Subcutaneous abdominal adipose tissue (tissue), 5 donors: ENCODE results near the gene MAGED4.
"Not testable (repeated sequence)": the region's sequence is repeated elsewhere in the genome, so short reads cannot be mapped to it uniquely, and the experiment has no call there.

Experiments used
- H3K27ac ChIP-seq: one replicate; pipeline ENCODE4 v1.7.0; 2013; ENCODE audit warnings: low read depth, mild to moderate bottlenecking, inconsistent platforms, low read length, moderate library complexity
- H3K27me3 ChIP-seq, 5 donors: one replicate each; pipeline ENCODE4 v1.7.0; 2013; ENCODE audit warnings: low read length in 5 of 5, inconsistent platforms in 1 of 5; ENCODE audit not compliant: control insufficient read depth in 5 of 5, insufficient read depth in 4 of 5
- H3K36me3 ChIP-seq, 5 donors: one replicate each; pipeline ENCODE4 v1.7.0; 2013; ENCODE audit warnings: low read length in 5 of 5; ENCODE audit not compliant: control insufficient read depth in 5 of 5, insufficient read depth in 5 of 5
- H3K4me1 ChIP-seq, 5 donors: one replicate each; pipeline ENCODE4 v1.7.0; 2013; ENCODE audit warnings: low read length in 5 of 5, mild to moderate bottlenecking in 3 of 5, moderate library complexity in 1 of 5; ENCODE audit not compliant: control insufficient read depth in 5 of 5, insufficient read depth in 5 of 5
- H3K4me3 ChIP-seq, 5 donors: one replicate each; pipeline ENCODE4 v1.7.0; 2013; ENCODE audit warnings: low read length in 5 of 5, low read depth in 1 of 5
- H3K9ac ChIP-seq, 5 donors: one replicate each; pipeline ENCODE4 v1.7.0; 2013; ENCODE audit warnings: low read length in 5 of 5, mild to moderate bottlenecking in 4 of 5, moderate library complexity in 3 of 5
- H3K9me3 ChIP-seq, 5 donors: one replicate each; pipeline ENCODE4 v1.7.0; 2013; ENCODE audit warnings: low read length in 5 of 5; ENCODE audit not compliant: control insufficient read depth in 5 of 5
- donor health status: healthy.
- donor health status: healthy.
- donor health status: healthy.
- donor health status: healthy.
- donor health status: healthy.

Gene MAGED4, protein sequence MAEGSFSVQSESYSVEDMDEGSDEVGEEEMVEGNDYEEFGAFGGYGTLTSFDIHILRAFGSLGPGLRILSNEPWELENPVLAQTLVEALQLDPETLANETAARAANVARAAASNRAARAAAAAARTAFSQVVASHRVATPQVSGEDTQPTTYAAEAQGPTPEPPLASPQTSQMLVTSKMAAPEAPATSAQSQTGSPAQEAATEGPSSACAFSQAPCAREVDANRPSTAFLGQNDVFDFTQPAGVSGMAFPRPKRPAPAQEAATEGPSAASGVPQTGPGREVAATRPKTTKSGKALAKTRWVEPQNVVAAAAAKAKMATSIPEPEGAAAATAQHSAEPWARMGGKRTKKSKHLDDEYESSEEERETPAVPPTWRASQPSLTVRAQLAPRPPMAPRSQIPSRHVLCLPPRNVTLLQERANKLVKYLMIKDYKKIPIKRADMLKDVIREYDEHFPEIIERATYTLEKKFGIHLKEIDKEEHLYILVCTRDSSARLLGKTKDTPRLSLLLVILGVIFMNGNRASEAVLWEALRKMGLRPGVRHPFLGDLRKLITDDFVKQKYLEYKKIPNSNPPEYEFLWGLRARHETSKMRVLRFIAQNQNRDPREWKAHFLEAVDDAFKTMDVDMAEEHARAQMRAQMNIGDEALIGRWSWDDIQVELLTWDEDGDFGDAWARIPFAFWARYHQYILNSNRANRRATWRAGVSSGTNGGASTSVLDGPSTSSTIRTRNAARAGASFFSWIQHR

DNA sequence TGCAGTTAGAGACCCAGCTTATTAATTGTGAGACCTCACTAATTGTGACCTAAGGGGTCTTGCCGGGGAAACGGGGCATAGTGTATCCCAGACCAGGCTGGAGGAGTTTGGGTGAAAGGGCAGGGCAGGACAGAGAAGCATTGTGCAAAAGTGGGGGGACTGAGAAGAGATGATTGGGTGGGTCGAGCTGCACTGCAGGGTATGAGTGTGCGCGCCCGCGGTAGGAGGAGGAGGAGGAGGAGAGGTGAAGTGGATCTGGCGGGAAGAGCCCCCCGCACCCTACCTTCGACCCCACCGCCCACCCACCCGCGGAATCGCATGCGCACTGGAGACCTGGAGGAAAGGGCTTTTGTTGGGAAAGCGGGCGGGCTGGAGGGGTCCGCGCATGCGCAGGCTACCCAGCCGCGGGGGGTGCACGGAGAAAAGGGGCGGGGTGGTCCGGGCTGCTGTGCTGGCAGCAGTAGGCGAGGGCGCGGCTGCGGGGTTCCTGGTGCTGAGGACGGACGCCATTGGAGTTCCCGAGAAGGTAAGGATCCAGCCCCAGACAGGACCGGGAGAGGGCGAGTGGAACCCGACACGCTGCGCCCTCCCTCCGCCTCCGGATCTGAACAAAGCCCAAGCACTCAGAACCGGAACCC is at the start of gene MAGED4:
MAGED4 (plus strand) TSS at position 449 of the 638 bp plus-strand sequence. CDS start 1,035 bp downstream, outside the sequence.
- not testable (repeated sequence) for H3K36me3 ChIP-seq, H3K27ac ChIP-seq, H3K9me3 ChIP-seq, H3K9ac ChIP-seq, H3K4me3 ChIP-seq, H3K27me3 ChIP-seq, H3K4me1 ChIP-seq

DNA sequence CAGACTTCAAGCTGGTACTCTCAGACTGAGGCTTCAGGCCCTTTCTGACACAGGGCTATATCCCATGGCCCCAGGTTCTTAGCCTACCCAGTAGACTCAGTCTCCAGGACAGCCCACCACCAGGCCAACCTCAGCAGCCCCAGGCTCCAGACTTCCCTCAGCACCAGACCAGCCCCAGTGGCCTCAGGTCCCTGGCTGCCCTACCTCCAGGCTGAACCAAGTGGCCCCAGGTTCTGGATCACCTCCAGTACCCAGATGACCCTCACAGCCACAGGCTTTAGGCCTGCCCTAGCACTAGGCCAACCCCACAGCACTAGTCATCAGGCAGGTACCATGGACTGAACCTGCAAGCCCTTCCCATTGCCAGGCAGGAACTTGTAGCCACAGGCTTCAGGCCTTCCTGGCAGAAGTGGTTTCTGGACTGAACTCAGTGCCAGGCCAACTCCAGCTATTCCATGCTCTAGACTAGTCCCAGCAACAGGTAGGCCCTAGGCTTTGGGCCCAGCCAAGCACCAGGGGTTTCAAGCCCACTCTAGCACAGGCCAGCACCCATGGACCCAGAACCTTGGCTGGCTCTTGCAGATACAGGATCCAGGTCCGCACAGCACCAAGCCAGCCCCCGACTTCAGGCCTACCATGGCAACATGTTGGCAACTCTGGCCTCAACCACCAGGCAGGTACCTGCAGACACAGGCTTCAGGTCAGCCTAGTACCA is 45.7 kb upstream of the MAGED4 start:
- H3K36me3 ChIP-seq = no peaks in the 10 kb centered on the region
- no peak overlapping the region for H3K27ac ChIP-seq
- peaks cover 0 to 17% (median 9%) of the 10 kb centered on the region in 5 donors for H3K27me3 ChIP-seq
- H3K4me3 ChIP-seq = no peak overlapping the region
- H3K4me1 ChIP-seq = no peaks in the 10 kb centered on the region
- no peaks in the 10 kb centered on the region for H3K9me3 ChIP-seq
- H3K9ac ChIP-seq = no peak overlapping the region

DNA sequence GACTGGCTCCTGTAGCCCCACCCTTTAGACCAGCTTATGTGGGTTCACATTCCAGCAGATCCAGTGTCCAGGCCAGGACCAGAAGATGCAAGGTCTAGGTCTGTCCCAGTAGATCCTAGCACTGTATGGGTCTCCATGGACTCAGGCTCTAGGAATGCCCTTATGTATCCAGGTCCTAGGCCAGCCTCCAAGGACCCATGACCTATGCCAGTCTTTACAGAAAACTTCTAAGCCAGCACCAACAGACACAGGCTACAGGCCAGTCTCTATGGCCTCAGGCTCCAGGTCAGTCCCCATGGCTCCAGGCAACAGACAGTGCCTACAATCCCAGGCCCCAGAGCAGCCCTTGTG is 45.2 kb upstream of the MAGED4 start:
- H3K9ac ChIP-seq = no peak overlapping the region
- H3K9me3 ChIP-seq = no peaks in the 10 kb centered on the region
- H3K36me3 ChIP-seq = no peaks in the 10 kb centered on the region
- no peak overlapping the region for H3K4me3 ChIP-seq
- no peak overlapping the region for H3K27ac ChIP-seq
- H3K27me3 ChIP-seq = peaks cover 0 to 17% (median 9%) of the 10 kb centered on the region in 5 donors
- no peaks in the 10 kb centered on the region for H3K4me1 ChIP-seq

DNA sequence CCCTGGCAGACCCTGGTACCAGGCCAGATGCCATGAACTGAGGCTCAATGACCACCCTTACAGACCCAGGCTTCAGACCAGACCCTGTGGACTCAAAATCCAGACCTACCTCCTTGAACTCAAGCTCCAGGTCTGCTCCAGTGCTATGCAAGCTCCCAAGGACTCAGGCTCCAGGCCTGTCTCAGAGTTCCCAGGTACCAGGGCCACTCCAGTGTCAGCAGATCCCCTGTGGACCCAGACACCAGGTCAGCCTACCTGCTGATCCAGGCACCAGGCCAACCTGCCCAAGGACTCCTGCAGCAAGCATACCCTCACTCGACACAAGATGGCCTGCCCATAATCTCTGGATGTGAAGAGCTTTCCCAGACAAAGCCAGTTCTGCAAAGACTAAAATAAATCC is 44.7 kb upstream of the MAGED4 start:
- Histone ChIP-seq H3K27me3 (peaks cover 0 to 17% (median 9%) of the 10 kb centered on the region in 5 donors), H3K4me3 (no peak overlapping the region), H3K9me3 (peaks cover 0 to 2% (median 0%) of the 10 kb centered on the region in 5 donors), H3K9ac (no peak overlapping the region), H3K36me3 (no peaks in the 10 kb centered on the region), H3K27ac (no peak overlapping the region), H3K4me1 (no peaks in the 10 kb centered on the region)

DNA sequence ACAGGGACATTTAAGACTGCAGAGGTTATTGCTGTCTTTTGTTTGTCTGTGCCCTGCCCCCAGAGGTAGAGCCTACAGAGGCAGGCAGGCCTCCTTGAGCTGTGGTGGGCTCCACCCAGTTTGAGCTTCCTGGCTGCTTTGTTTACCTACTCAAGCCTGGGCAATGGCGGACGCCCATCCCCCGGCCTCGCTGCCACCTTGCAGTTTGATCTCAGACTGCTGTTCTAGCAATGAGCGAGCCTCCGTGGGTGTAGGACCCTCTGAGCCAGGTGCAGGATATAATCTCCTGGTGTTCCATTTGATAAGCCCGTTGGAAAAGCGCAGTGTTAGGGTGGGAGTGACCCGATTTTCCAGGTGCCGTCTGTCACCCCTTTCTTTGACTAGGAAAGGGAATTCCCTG is 34.0 kb upstream of the MAGED4 start:
- H3K9ac ChIP-seq, H3K9me3 ChIP-seq, H3K36me3 ChIP-seq, H3K27me3 ChIP-seq, H3K4me3 ChIP-seq, H3K27ac ChIP-seq, H3K4me1 ChIP-seq: not testable (repeated sequence)

DNA sequence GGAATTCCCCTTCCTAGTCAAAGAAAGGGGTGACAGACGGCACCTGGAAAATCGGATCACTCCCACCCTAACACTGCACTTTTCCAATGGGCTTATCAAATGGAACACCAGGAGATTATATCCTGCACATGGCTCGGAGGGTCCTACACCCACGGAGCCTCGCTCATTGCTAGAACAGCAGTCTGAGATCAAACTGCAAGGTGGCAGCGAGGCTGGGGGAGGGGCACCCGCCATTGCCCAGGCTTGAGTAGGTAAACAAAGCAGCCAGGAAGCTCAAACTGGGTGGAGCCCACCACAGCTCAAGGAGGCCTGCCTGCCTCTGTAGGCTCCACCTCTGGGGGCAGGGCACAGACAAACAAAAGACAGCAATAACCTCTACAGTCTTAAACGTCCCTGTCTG is 24.5 kb upstream of the MAGED4 start:
- H3K9ac ChIP-seq, H3K36me3 ChIP-seq: not testable (repeated sequence)

DNA sequence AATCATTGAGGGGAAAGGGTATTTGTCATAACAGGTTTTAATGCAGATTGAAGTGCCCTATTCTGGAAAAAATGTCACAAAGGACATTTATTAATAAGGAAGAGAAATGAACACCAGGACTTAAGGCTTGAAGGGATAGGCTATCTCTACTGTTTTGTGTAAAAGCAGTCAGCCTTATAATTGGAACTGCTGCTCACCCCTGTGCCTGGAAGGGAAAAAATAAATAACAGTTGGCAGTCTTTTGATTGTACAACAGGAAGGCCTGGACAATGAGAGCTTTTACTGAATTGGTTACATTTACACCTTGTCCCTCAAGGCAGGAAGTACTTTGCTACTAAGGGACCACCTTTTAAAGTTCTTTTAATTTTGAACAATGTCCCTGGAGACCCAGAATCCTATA is 17.8 kb upstream of the MAGED4 start:
- Histone ChIP-seq H3K4me1 (no peaks in the 10 kb centered on the region), H3K27me3 (peaks cover 0 to 8% (median 0%) of the 10 kb centered on the region in 5 donors), H3K9ac (no peak overlapping the region), H3K4me3 (no peak overlapping the region), H3K36me3 (no peaks in the 10 kb centered on the region), H3K9me3 (peaks cover 0 to 5% (median 0%) of the 10 kb centered on the region in 5 donors), H3K27ac (no peak overlapping the region)

More for the DNA sequence above, 24.5 kb upstream of the MAGED4 start:
- not testable (repeated sequence) for H3K4me3 ChIP-seq, H3K4me1 ChIP-seq, H3K9me3 ChIP-seq, H3K27ac ChIP-seq, H3K27me3 ChIP-seq

DNA sequence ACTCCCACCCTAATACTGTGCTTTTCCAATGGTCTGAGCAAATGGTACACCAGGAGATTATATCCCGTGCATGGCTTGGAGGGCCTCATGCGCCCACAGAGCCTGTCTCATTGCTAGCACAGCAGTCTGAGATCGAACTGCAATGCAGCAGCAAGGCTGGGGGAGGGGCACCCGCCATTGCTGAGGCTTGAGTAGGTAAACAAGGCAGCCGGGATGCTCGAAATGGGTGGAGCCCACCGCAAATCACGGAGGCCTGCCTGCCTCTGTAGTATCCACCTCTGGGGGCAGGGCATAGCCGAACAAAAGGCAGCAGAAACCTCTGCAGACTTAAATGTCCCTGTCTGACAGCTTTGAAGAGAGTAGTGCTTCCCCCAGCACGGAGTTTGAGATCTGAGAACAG is 13.6 kb upstream of the MAGED4 start:
- H3K27ac ChIP-seq, H3K9ac ChIP-seq, H3K27me3 ChIP-seq, H3K36me3 ChIP-seq, H3K4me3 ChIP-seq, H3K9me3 ChIP-seq, H3K4me1 ChIP-seq: not testable (repeated sequence)

DNA sequence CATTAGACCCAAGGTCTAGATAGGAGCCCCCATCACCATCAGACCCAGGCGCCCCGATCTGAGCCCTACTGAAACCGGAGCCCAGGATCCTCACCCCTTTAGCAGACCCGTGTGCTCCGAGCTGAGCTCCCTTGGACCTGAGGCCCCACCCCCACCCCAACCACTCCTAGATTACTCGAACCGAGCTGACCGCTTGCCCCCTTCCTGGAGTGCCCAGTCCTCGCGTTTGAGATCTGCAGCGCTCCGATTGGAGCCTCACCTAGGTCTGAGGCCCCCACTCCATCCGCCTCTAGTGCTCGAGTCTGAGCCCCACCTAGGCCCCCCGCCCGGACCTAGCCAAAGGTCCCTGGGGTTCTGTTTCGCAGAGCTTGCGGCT is 378 bp downstream of the MAGED4 start:
- not testable (repeated sequence) for H3K4me3 ChIP-seq

DNA sequence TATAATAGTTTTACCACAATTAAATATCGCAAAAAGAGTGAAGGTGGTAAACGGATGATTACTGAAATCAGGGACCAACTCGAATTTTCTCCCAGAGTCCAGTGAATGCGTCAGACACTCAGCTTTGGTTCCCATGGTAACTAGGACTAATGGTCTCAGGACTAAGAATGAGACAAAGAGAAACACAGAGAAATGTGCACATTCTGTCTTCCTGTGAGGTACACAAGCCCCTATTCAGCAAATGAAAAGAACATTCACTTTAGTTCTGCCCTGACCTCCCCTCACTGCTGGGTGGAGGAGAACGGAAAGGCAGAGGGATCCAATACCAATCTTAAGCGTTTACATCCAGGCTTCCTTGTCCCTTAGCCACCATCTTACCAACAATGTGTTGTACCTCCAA is 26.7 kb downstream of the MAGED4 start:
- not testable (repeated sequence) for H3K4me3 ChIP-seq, H3K9ac ChIP-seq, H3K4me1 ChIP-seq, H3K27ac ChIP-seq, H3K27me3 ChIP-seq, H3K36me3 ChIP-seq, H3K9me3 ChIP-seq

More for the DNA sequence above, 378 bp downstream of the MAGED4 start:
- H3K4me1 ChIP-seq, H3K9ac ChIP-seq, H3K9me3 ChIP-seq, H3K27ac ChIP-seq, H3K27me3 ChIP-seq, H3K36me3 ChIP-seq: not testable (repeated sequence)
